SJCRH30 (cell line): ENCODE measurements around the gene DISC1. TPM values are rescaled to one million over a fixed set of nuclear protein-coding genes. Genes with fewer than 3 reads are reported as not detected.
A peak's percentile ranks its signal among the peaks of the same experiment; 100 is the strongest.

Source experiments
- DNase-seq, 2 experiments: peaks; one replicate each; pipeline ENCODE4 v3.0.0-alpha.2; 2015 to 2020
- H3K27ac ChIP-seq: fragments of 250-450 bp; sonication (Bioruptor Pico); 2 replicates; pipeline ENCODE4 v1.5.1; 2020; ENCODE audit warnings: mild to moderate bottlenecking, moderate library complexity
- H3K27me3 ChIP-seq: fragments of 250-450 bp; sonication (Bioruptor Pico); 2 replicates; pipeline ENCODE4 v1.5.1; 2020; ENCODE audit warnings: mild to moderate bottlenecking, moderate library complexity
- H3K36me3 ChIP-seq: fragments of 250-450 bp; sonication (Bioruptor Pico); 2 replicates; pipeline ENCODE4 v1.5.1; 2020; ENCODE audit warnings: mild to moderate bottlenecking, moderate library complexity
- H3K4me1 ChIP-seq: fragments of 250-450 bp; sonication (Bioruptor Pico); 2 replicates; pipeline ENCODE4 v1.5.1; 2020; ENCODE audit warnings: mild to moderate bottlenecking, moderate library complexity
- H3K4me3 ChIP-seq: fragments of 250-450 bp; sonication (Bioruptor Pico); 2 replicates; pipeline ENCODE4 v1.5.1; 2020; ENCODE audit warnings: mild to moderate bottlenecking, moderate library complexity
- H3K9me3 ChIP-seq: fragments of 250-450 bp; sonication (Bioruptor Pico); replicated peaks from 2 replicates; pipeline ENCODE4 v1.5.1; 2020; ENCODE audit warnings: mild to moderate bottlenecking, moderate library complexity
- total RNA-seq: library from RNA; depleted of rRNA; stranded (reverse); fragments of >200 nt; shearing (Covaris generic); gene quantifications from 2 replicates; pipeline ENCODE4 v1.2.3, GENCODE V29; 2014

Gene DISC1
- total RNA-seq, 1 experiment from 2014 or later = 5.3 TPM

- Histone ChIP-seq H3K4me1 (peaks cover 33% of the 10 kb centered on the region), H3K36me3 (no peaks in the 10 kb centered on the region), H3K4me3 (no peak overlapping the region), H3K9me3 (no peaks in the 10 kb centered on the region), H3K27ac (no peak overlapping the region), H3K27me3 (no peaks in the 10 kb centered on the region)
- DNase-seq = no peak
Observed at GRCh38 chr1:231921646-231922345, 295.2 kb downstream of the DISC1 start.

GRCh38 chr1:231923491-231924041, 297.0 kb downstream of the DISC1 start:
- Histone ChIP-seq H3K27ac (peak overlapping the region; percentile 81), H3K27me3 (no peaks in the 10 kb centered on the region), H3K9me3 (no peaks in the 10 kb centered on the region), H3K36me3 (no peaks in the 10 kb centered on the region), H3K4me3 (peak overlapping the region; percentile 14), H3K4me1 (peaks cover 33% of the 10 kb centered on the region)
- DNase-seq = peak in 1 of 2 experiments; percentile 64

GRCh38 chr1:231924180-231924579, 297.6 kb downstream of the DISC1 start:
- H3K4me1 ChIP-seq = peaks cover 28% of the 10 kb centered on the region
- peak; percentile 93 to 97 for DNase-seq
- peak overlapping the region; percentile 81 for H3K27ac ChIP-seq
- H3K27me3 ChIP-seq = no peaks in the 10 kb centered on the region
- H3K4me3 ChIP-seq = peak overlapping the region; percentile 14
- H3K36me3 ChIP-seq = no peaks in the 10 kb centered on the region
- no peaks in the 10 kb centered on the region for H3K9me3 ChIP-seq

- H3K36me3 ChIP-seq = no peaks in the 10 kb centered on the region
- no peaks in the 10 kb centered on the region for H3K27me3 ChIP-seq
Observed at GRCh38 chr1:231925864-231926263, 299.3 kb downstream of the DISC1 start.

GRCh38 chr1:231926340-231926739, 299.8 kb downstream of the DISC1 start:
- no peaks in the 10 kb centered on the region for H3K27me3 ChIP-seq
- H3K27ac ChIP-seq = no peak overlapping the region
- no peak overlapping the region for H3K4me3 ChIP-seq
- H3K4me1 ChIP-seq = peaks cover 19% of the 10 kb centered on the region
- H3K9me3 ChIP-seq = no peaks in the 10 kb centered on the region
- no peak for DNase-seq
- H3K36me3 ChIP-seq = no peaks in the 10 kb centered on the region

More at GRCh38 chr1:231925864-231926263, 299.3 kb downstream of the DISC1 start:
- no peak overlapping the region for H3K27ac ChIP-seq
- H3K4me3 ChIP-seq = no peak overlapping the region
- H3K4me1 ChIP-seq = peaks cover 19% of the 10 kb centered on the region
- H3K9me3 ChIP-seq = no peaks in the 10 kb centered on the region
- no peak for DNase-seq

- no peaks in the 10 kb centered on the region for H3K27me3 ChIP-seq
- H3K27ac ChIP-seq = no peak overlapping the region
- H3K9me3 ChIP-seq = no peaks in the 10 kb centered on the region
- no peaks in the 10 kb centered on the region for H3K36me3 ChIP-seq
- peaks cover 19% of the 10 kb centered on the region for H3K4me1 ChIP-seq
- no peak for DNase-seq
- H3K4me3 ChIP-seq = no peak overlapping the region
Observed at GRCh38 chr1:231926933-231927332, 300.3 kb downstream of the DISC1 start.

GRCh38 chr1:231927431-231927830, 300.8 kb downstream of the DISC1 start:
- Histone ChIP-seq H3K27ac (no peak overlapping the region), H3K4me1 (peaks cover 19% of the 10 kb centered on the region), H3K36me3 (no peaks in the 10 kb centered on the region), H3K9me3 (no peaks in the 10 kb centered on the region), H3K27me3 (no peaks in the 10 kb centered on the region), H3K4me3 (no peak overlapping the region)
- DNase-seq = no peak

- H3K27ac ChIP-seq = peak overlapping the region; percentile 12; the same call in 1 of the 2 replicates
- H3K36me3 ChIP-seq = no peaks in the 10 kb centered on the region
- no peak for DNase-seq
- H3K4me3 ChIP-seq = no peak overlapping the region
- peaks cover 15% of the 10 kb centered on the region for H3K4me1 ChIP-seq
- no peaks in the 10 kb centered on the region for H3K27me3 ChIP-seq
- H3K9me3 ChIP-seq = no peaks in the 10 kb centered on the region
Observed at GRCh38 chr1:231929311-231929710, 302.7 kb downstream of the DISC1 start.

GRCh38 chr1:231930257-231930947, 303.8 kb downstream of the DISC1 start:
- Histone ChIP-seq H3K27me3 (no peaks in the 10 kb centered on the region), H3K4me3 (no peak overlapping the region), H3K27ac (no peak overlapping the region), H3K36me3 (no peaks in the 10 kb centered on the region), H3K9me3 (no peaks in the 10 kb centered on the region), H3K4me1 (peaks cover 17% of the 10 kb centered on the region)
- DNase-seq = no peak

- no peak for DNase-seq
- H3K9me3 ChIP-seq = no peaks in the 10 kb centered on the region
- H3K4me3 ChIP-seq = no peak overlapping the region
- H3K36me3 ChIP-seq = no peaks in the 10 kb centered on the region
- H3K27ac ChIP-seq = no peak overlapping the region
- H3K4me1 ChIP-seq = peaks cover 25% of the 10 kb centered on the region
- H3K27me3 ChIP-seq = no peaks in the 10 kb centered on the region
Observed at GRCh38 chr1:231931146-231931545, 304.6 kb downstream of the DISC1 start.

GRCh38 chr1:231931846-231932454, 305.4 kb downstream of the DISC1 start:
- Histone ChIP-seq H3K27me3 (no peaks in the 10 kb centered on the region), H3K4me3 (no peak overlapping the region), H3K9me3 (no peaks in the 10 kb centered on the region), H3K36me3 (no peaks in the 10 kb centered on the region), H3K27ac (no peak overlapping the region), H3K4me1 (peaks cover 33% of the 10 kb centered on the region)
- peak; percentile 47 to 68 for DNase-seq

- no peaks in the 10 kb centered on the region for H3K36me3 ChIP-seq
- no peaks in the 10 kb centered on the region for H3K27me3 ChIP-seq
- H3K4me1 ChIP-seq = peaks cover 39% of the 10 kb centered on the region
- peak overlapping the region; percentile 94 for H3K27ac ChIP-seq
- peak overlapping the region; percentile 48 for H3K4me3 ChIP-seq
- peak; percentile 80 to 91 for DNase-seq
- H3K9me3 ChIP-seq = no peaks in the 10 kb centered on the region
Observed at GRCh38 chr1:231933711-231934626, 307.4 kb downstream of the DISC1 start.

GRCh38 chr1:231934797-231935196, 308.2 kb downstream of the DISC1 start:
- Histone ChIP-seq H3K27me3 (no peaks in the 10 kb centered on the region), H3K27ac (peak overlapping the region; percentile 94), H3K36me3 (no peaks in the 10 kb centered on the region), H3K4me3 (peak overlapping the region; percentile 48), H3K9me3 (no peaks in the 10 kb centered on the region), H3K4me1 (peaks cover 39% of the 10 kb centered on the region)
- peak; percentile 92 to 98 for DNase-seq

GRCh38 chr1:231935856-231936255, 309.3 kb downstream of the DISC1 start:
- H3K27me3 ChIP-seq = no peaks in the 10 kb centered on the region
- H3K27ac ChIP-seq = peak overlapping the region; percentile 94
- DNase-seq = peak; percentile 47 to 78
- no peaks in the 10 kb centered on the region for H3K36me3 ChIP-seq
- H3K4me3 ChIP-seq = no peak overlapping the region
- peaks cover 47% of the 10 kb centered on the region for H3K4me1 ChIP-seq
- no peaks in the 10 kb centered on the region for H3K9me3 ChIP-seq
